Measurements from ENCODE around the gene AP1M1.

The AP1M1 gene

GRCh38 chr19:16222806-16223205, 25.1 kb downstream of the AP1M1 start:
- TF ChIP-seq CTCF (IDR thresholded peaks at IDR 0.05; ENCODE audit: low read depth, low read length) = no peak
- peak; percentile 41 for DNase-seq (ENCODE audit: extremely low read depth, low read depth)

GRCh38 chr19:16223746-16224145, 26.0 kb downstream of the AP1M1 start:
- no peak for TF ChIP-seq CTCF (IDR thresholded peaks at IDR 0.05; ENCODE audit: low read depth, low read length)

GRCh38 chr19:16224293-16225045, 26.8 kb downstream of the AP1M1 start:
- DNase-seq (ENCODE audit: extremely low read depth, low read depth) = no peak
- TF ChIP-seq CTCF (IDR thresholded peaks at IDR 0.05; ENCODE audit: low read depth, low read length) = no peak

More at GRCh38 chr19:16223746-16224145, 26.0 kb downstream of the AP1M1 start:
- no peak for DNase-seq (ENCODE audit: extremely low read depth, low read depth)

- DNase-seq (ENCODE audit: extremely low read depth, low read depth) = no peak
- TF ChIP-seq CTCF (IDR thresholded peaks at IDR 0.05; ENCODE audit: low read depth, low read length) = no peak
These were observed 27.8 kb downstream of the AP1M1 start for GRCh38 chr19:16225279-16226183.

GRCh38 chr19:16226184-16226591, 28.5 kb downstream of the AP1M1 start:
- no peak for DNase-seq (ENCODE audit: extremely low read depth, low read depth)
- no peak for TF ChIP-seq CTCF (IDR thresholded peaks at IDR 0.05; ENCODE audit: low read depth, low read length)

GRCh38 chr19:16226878-16227836, 29.4 kb downstream of the AP1M1 start:
- no peak for TF ChIP-seq CTCF (IDR thresholded peaks at IDR 0.05; ENCODE audit: low read depth, low read length)
- no peak for DNase-seq (ENCODE audit: extremely low read depth, low read depth)
